Natural killer cell (primary cell): ENCODE results near the gene TULP4. TPM values are rescaled to one million over a fixed set of nuclear protein-coding genes. Genes with fewer than 3 reads are reported as not detected.

Experiments used
- ATAC-seq, 3 donors: fragments of 150-1000 bp in 2 of 3; fragments of 200-7000 bp in 1 of 3; cut with Tn5 transposase; 1 replicate in 1 of 3; 2 replicates in 2 of 3; pipeline ENCODE4 v1.10.0; 2021; ENCODE audit warnings: mild to moderate bottlenecking in 2 of 3, moderate library complexity in 2 of 3
- DNase-seq, 2 donors: peaks; one replicate each; pipeline versions ENCODE4 v3.0.0 to v3.0.0-alpha.2; 2013 to 2021; ENCODE audit warnings: mixed read lengths in 1 of 2
- H3K27ac ChIP-seq: one replicate; pipeline ENCODE4 v1.5.1; 2013; ENCODE audit warnings: mild to moderate bottlenecking, low read length
- H3K27me3 ChIP-seq: one replicate; pipeline ENCODE4 v1.6.1; 2013; ENCODE audit warnings: low read length; ENCODE audit not compliant: control insufficient read depth, insufficient read depth
- H3K36me3 ChIP-seq: one replicate; pipeline ENCODE4 v1.6.1; 2013; ENCODE audit warnings: low read length; ENCODE audit not compliant: control insufficient read depth, insufficient read depth
- H3K4me1 ChIP-seq: one replicate; pipeline ENCODE4 v1.6.1; 2013; ENCODE audit warnings: low read length; ENCODE audit not compliant: control insufficient read depth, insufficient read depth
- H3K4me3 ChIP-seq: one replicate; pipeline ENCODE4 v1.5.1; 2013; ENCODE audit warnings: low read length
- H3K9me3 ChIP-seq: one replicate; pipeline ENCODE4 v1.6.1; 2013; ENCODE audit warnings: low read length; ENCODE audit not compliant: control insufficient read depth, insufficient read depth
- H3K27ac Mint-ChIP-seq, 2 donors: one replicate each; pipeline ENCODE4 v1.8.0; 2022; ENCODE audit warnings: mild to moderate bottlenecking in 2 of 2, mixed read lengths in 2 of 2, moderate library complexity in 1 of 2
- H3K27me3 Mint-ChIP-seq, 2 donors: one replicate each; pipeline ENCODE4 v1.8.0; 2022; ENCODE audit warnings: low read depth in 2 of 2, mixed read lengths in 2 of 2
- H3K36me3 Mint-ChIP-seq: one replicate; pipeline ENCODE4 v1.8.0; 2022; ENCODE audit warnings: mixed read lengths
- H3K4me1 Mint-ChIP-seq, 2 donors: one replicate each; pipeline ENCODE4 v1.8.0; 2022; ENCODE audit warnings: mixed read lengths in 2 of 2
- H3K4me3 Mint-ChIP-seq: one replicate; pipeline ENCODE4 v1.8.0; 2022; ENCODE audit warnings: mild to moderate bottlenecking, moderate library complexity, mixed read lengths
- H3K9me3 Mint-ChIP-seq, 2 donors: one replicate each; pipeline ENCODE4 v1.8.0; 2022; ENCODE audit warnings: mixed read lengths in 2 of 2
- WGBS: methylation state at CpG from one replicate; pipeline ENCODE4 v1.1.7; 2013; ENCODE audit warnings: missing lambda C conversion rate; ENCODE audit not compliant: insufficient coverage; 5-methylcytosine and 5-hydroxymethylcytosine counted together
- intact Hi-C: fragments of 100-400 bp; cut with micrococcal nuclease; formaldehyde crosslinking; loops from one replicate; pipeline ENCODE4 v1.14.2; 2022
- total RNA-seq, 4 donors: library from RNA; stranded (reverse); fragments of 120-200 nt in 1 of 4; gene quantifications; one replicate each; pipeline versions ENCODE4 v1.2.3 to v1.2.4, GENCODE V29; 2013 to 2022
- TF ChIP-seq, protein P1 (sequence below): fragments of 200-600 bp; IDR thresholded peaks from one replicate; pipeline ENCODE4 v1.8.0; 2022; ENCODE audit warnings: antibody characterized with exemption

TULP4 gene
- total RNA-seq, 3 donors from 2014 or later (not counting 1 experiment from before 2014, with no cell fraction given), result 75.2 to 89.5 (median 88.3) TPM

DNA sequence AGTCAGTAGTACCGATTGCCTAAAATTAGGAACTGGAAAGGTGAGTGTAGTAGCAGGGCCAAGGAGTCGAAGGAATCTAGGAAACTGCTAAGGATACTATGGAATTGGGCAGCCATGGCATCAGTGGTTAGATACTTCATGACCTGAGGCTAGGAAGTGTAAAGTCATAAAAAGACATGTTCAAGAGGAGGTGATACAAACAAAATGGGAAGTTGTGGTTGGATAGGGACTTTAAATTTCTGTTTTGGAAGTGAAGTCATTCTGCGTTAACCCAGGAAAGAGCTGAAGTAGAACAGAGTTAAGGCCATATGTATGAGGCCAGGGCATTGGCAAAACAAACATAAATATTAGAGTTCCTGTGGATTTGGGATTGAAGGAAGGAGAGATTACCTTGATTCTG is 159.1 kb downstream of the TULP4 start:
- H3K36me3 ChIP-seq, result peaks cover 2% of the 10 kb centered on the region
- TF ChIP-seq, protein P1, sequence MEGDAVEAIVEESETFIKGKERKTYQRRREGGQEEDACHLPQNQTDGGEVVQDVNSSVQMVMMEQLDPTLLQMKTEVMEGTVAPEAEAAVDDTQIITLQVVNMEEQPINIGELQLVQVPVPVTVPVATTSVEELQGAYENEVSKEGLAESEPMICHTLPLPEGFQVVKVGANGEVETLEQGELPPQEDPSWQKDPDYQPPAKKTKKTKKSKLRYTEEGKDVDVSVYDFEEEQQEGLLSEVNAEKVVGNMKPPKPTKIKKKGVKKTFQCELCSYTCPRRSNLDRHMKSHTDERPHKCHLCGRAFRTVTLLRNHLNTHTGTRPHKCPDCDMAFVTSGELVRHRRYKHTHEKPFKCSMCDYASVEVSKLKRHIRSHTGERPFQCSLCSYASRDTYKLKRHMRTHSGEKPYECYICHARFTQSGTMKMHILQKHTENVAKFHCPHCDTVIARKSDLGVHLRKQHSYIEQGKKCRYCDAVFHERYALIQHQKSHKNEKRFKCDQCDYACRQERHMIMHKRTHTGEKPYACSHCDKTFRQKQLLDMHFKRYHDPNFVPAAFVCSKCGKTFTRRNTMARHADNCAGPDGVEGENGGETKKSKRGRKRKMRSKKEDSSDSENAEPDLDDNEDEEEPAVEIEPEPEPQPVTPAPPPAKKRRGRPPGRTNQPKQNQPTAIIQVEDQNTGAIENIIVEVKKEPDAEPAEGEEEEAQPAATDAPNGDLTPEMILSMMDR, result no peak
- no peaks in the 10 kb centered on the region for H3K9me3 Mint-ChIP-seq
- no peak overlapping the region for H3K4me3 ChIP-seq
- WGBS, result 90% methylated on average over 3 of the region's 3 CpGs
- no peak overlapping the region for H3K27ac Mint-ChIP-seq
- no peaks in the 10 kb centered on the region for H3K4me1 ChIP-seq
- ATAC-seq, result no peak
- DNase-seq, result no peak
- no peaks in the 10 kb centered on the region for H3K27me3 Mint-ChIP-seq
- no peaks in the 10 kb centered on the region for H3K27me3 ChIP-seq
- no peaks in the 10 kb centered on the region for H3K4me1 Mint-ChIP-seq
- no peak overlapping the region for H3K4me3 Mint-ChIP-seq
- no peaks in the 10 kb centered on the region for H3K9me3 ChIP-seq
- intact Hi-C loops, result no loop called here
- no peak overlapping the region for H3K27ac ChIP-seq
- H3K36me3 Mint-ChIP-seq, result no peaks in the 10 kb centered on the region

DNA sequence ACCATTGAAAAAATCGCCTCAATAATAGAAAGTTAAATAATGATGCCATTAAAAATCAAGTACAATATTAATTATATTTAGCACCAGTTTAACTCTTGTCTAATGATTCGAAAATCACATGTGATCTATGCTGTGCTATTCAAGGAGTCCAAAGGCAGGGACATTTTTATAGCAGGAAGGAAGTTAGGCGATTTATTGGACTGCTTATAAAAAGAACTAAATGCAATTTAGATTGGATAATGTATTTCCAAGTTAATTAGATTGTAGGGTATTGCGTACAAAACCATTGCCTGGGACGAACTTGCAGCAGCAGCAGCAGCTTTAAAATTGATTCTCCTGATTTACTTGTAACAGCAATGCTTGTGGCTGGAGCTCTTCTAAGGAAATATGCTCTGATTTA is 160.2 kb downstream of the TULP4 start:
- DNase-seq (no peak), ATAC-seq (no peak)
- Mint-ChIP-seq H3K36me3 (no peaks in the 10 kb centered on the region), H3K9me3 (no peaks in the 10 kb centered on the region), H3K4me3 (no peak overlapping the region), H3K4me1 (no peaks in the 10 kb centered on the region), H3K27ac (no peak overlapping the region), H3K27me3 (no peaks in the 10 kb centered on the region)
- Histone ChIP-seq H3K4me3 (no peak overlapping the region), H3K27me3 (no peaks in the 10 kb centered on the region), H3K27ac (no peak overlapping the region), H3K36me3 (peaks cover 2% of the 10 kb centered on the region), H3K4me1 (no peaks in the 10 kb centered on the region), H3K9me3 (no peaks in the 10 kb centered on the region)
- 88% methylated on average over 4 of the region's 5 CpGs for WGBS
- TF ChIP-seq, protein P1, result no peak
- intact Hi-C loops, result no loop called here

DNA sequence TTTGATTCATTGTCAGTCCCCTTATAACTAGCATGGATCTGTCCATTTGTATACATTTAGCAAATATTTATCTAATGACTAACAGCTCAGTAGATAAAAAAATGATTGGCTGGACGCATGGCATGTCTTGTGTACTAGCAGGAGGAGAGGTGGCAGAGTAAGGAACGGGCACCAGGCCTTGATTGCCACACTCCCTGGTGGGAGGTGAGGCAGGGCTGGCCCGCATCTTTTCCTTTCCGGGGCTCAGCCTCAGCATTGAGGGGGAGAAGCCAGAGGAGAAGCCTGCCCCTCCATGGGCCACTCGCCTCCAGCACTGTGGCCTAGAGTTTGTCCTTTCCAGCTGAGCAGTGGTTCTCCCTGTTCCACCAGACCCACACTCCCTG is 162.7 kb downstream of the TULP4 start:
- Mint-ChIP-seq H3K27me3 (no peaks in the 10 kb centered on the region), H3K4me1 (no peaks in the 10 kb centered on the region), H3K9me3 (no peaks in the 10 kb centered on the region), H3K36me3 (no peaks in the 10 kb centered on the region), H3K4me3 (no peak overlapping the region), H3K27ac (no peak overlapping the region)
- DNase-seq (no peak), ATAC-seq (no peak)
- intact Hi-C loops, result no loop called here
- TF ChIP-seq, protein P1, result no peak
- H3K36me3 ChIP-seq, result peaks cover 2% of the 10 kb centered on the region
- no peaks in the 10 kb centered on the region for H3K9me3 ChIP-seq
- no peak overlapping the region for H3K4me3 ChIP-seq
- no peak overlapping the region for H3K27ac ChIP-seq
- 89% methylated on average over 5 of the region's 5 CpGs for WGBS
- no peaks in the 10 kb centered on the region for H3K4me1 ChIP-seq
- no peaks in the 10 kb centered on the region for H3K27me3 ChIP-seq
